GM18526 (cell line): ENCODE results near the gene MAP2.

Source experiments
- POLR2A ChIP-seq: IDR thresholded peaks from 3 replicates; pipeline ENCODE4 v1.6.1; 2011; ENCODE audit not compliant: insufficient read length; ENCODE audit errors: extremely low read depth

MAP2 gene

DNA sequence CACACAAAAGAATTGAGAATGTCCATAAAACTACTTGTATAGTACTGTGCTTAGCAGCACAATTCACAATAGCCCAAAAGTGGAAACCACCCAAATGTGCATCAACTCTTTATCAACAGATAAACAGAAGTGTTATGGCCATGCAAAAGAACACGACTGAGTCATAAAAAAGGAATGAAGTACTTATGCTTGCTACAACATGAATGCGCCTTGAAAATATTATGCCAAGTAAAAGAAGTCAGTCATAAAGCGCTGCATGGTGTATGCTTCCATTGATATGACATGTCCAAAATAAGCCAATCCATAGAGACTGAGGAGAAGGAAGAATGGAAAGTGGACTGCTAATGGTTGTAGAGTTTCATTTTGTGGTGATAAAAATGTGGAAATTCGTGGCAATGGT is 12.1 kb upstream of the MAP2 start:
- no peak for TF ChIP-seq POLR2A

DNA sequence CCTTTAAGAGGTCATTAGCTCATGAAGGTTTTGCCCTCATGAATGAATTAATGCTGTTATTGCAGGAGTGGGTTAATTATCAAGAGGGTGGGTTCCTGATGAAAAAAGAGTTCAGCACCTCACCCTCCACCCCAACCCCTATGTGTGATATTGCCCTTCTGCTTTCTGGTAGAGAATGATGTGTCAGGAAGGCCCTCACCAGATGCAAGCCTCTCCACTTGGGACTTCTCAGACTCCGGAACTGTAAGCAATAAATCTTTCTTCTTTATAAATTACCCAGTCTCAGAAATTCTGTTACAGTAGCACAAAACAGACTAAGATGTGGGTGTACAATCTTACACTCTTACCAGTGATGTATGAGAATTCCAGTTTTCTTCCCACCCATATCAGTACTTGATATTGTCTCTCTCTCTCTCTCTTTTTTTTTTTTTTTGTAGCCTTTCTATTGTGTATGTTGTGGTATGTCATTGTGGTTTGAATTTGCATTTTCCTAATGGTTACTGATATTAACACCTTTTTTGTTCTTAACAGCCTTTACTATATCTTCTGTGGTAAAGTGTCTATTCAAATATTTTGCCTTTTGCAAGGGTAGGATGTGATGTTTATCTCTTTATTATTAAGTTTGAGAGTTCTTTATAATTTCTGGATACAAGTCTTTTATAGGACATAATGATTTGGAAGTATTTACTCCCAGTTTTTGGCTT is 10.4 kb upstream of the MAP2 start:
- TF ChIP-seq POLR2A, result no peak

DNA sequence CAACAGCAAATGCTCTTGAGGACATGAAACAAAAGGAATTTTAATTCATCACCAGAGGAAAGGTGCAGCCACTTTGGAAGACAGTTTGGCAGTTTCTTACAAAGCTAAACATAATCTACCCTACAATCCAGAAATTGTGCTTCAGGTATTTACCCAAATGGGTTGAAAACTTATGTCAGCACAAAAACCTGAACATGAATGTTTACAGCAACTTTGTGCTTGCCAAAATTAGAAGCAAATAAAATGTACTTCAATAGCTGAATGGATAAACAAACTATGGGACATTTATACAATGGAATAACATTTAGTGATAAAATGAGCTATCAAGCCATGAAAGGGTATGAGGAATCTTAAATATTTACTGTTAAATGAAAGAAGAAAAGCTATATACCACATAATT is 6.9 kb upstream of the MAP2 start:
- no peak for TF ChIP-seq POLR2A

DNA sequence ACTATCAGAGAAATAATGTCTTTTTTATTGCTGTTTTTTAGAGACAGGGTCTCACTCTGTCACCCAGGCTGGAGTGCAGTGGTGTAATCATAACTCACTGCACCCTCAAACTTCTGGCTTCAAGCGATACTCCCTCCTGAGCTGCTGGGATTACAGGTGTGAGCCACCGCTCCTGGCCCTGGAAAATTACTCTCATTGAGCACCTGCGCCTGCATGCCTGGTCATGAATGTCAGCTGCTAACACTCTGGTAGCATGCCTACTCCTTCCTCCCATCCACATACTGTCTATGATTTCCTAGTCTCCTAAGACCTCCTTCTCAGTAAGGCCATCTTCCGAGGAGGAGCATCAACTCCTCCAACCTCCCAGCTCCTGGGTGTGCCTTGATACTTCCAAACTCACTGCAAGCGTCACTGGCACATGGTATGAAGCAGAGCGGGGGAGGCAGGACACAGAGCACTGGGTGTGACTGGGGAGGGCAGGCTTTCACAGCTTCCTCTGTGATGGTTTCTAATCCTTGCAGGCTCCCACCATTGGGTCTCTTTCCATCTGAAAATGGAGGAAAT is 1.6 kb upstream of the MAP2 start:
- no peak for TF ChIP-seq POLR2A

DNA sequence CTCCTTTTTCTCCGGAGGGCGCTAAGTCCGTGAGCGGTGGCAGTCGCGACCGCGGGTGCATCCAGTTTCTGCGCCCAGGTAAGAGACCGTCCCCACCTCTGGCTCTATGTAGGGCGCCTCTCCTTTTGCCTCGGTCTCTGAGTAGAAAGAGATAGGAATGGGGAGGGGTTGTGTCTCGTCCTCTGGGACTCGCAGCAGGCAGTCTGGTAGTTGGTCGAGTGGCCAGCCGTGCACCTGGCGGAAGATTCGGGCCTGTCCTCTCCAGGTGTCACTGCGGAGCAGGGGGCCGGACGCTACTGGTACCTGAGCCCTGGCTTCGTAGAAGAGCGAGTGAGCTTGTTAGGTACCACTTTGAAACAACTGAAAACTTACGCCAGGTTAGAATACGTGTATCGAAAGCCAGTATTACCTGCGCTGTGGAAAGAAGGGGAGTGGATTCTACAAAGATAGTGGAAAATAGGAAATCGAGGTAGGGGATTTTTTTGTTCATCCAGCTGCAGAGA is 403 bp downstream of the MAP2 start:
- TF ChIP-seq POLR2A, result no peak

DNA sequence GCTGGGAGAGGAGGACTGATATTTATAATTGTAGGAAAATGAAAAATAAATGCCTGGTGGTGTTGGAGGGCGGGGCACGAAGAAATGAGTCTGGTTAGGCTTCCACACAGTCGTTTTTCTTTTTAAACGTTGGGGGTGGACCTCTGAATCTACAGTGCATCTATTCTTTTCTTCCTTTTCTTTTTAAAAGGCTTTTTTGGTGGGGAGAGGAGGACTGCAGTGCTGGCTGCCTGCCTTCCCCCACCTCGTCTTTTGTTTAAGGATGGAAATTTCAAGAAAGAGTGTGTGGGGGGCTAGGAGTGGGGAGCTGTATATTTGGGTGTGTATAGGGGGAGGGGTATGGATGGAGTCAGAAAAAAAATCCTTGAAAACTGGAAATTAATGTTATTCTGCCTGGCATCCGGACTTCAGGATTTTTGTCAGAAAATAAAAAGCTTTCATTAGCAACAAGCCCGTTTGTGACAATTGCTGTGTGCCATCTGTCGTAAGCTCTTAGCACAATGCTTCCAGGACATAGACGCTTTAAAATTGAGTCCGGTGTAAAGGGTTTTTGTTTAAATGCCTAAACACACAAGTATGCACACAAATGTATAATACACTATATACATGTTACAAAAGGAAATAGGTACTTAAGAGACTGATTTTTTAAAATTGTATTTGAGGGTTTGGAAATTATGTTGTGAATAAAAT is 1.1 kb downstream of the MAP2 start:
- TF ChIP-seq POLR2A, result no peak

DNA sequence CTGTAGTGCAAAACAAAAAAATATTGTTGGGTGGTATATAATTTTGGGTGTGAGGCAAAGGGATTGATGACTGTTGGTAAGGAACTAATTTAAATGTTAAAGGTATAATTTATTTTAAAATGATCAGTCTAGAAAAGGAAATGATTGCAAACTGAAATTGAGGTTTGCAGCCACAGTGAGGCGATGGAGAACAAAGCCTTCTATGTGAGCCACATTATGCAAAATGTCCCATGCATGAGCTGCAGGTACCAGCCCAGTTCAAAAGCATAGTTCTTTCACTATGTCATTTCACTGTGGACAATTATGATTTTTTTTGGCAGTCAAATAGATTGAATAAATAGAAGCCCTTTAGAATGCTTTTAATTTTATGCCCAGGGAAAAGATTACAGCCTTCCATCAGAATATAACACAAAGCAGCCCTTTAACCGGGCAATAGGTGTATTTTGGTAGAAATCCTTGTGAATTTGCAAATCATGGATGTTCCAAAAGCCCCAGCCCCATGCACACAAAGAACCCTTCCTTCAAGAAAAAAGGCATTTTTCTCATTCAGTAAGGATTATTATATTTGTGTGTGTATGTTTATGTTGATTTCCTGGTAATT is 1.7 kb downstream of the MAP2 start:
- TF ChIP-seq POLR2A, result no peak

DNA sequence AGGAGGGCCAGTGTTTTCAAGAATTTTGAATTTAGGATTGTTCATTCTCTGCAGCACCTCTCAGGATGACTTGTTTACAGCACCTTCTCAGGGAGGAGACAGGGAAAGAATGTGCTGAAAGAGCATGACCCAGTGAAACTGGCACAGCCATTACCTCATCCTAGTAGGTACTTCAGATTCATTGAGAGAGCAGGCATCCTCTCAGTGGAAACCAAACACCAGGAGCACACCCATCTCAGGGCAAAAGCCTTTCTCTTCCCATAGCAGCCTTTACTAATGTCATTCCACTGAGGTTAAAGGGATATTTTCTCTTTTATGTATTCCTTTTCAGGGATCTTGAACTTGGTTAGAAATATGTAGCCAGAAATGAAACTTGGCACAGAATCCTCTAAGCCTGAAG is 2.6 kb downstream of the MAP2 start:
- TF ChIP-seq POLR2A, result no peak

DNA sequence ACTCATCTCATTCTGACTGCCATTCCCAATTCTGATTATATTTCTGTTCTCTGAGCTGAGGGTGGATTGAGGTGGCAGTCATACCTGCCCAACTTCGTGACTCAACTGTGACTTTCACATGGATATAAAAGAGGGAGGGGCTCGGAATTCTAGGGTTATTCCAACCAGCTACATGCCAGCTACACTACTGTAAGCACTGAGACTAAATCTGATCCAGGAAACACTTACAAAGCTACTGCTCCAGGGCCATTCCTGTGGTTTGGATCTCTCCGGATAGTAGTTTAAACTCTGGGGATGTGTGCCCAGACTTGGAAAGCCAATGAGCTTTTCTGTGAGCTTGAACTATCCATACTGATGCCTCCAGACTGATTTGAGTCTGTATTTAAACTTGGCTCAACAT is 7.9 kb downstream of the MAP2 start:
- no peak for TF ChIP-seq POLR2A

DNA sequence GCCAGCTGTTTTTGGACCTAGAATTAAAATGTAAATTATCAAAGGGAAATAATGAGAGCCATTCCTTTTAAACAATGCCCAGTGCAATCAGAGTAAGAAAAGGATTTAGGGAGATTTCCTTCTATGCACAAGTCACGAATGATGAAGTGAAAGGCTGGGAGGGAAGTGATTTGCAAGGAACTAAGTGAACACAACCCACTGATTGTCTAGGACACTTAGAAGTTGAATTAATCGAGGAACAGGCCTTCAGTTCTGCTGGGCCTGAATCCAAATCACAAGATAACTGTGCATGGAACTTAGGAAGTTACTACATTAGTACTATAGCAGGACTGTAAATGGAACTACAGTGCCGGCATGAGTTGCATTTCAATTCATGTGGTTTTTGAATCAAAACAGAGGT is 17.7 kb downstream of the MAP2 start:
- no peak for TF ChIP-seq POLR2A

DNA sequence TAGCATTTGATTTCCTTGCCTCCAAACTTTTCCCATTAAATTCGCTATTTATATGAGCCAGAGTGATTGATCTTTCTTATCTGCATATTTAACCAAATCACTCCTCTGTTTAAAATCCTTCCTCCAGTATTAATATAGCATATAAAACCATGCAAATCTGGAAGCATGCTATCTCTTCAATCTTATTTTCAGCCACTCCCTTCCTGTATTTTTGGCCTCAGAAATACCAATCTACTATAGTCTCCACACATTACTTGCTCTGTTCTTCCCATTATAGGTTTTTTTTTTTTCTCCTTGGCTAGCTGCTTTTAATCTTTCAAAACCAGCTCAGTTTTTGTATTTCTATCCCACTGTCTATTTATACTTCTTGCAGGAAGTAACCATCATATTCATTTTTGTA is 19.1 kb downstream of the MAP2 start:
- no peak for TF ChIP-seq POLR2A

DNA sequence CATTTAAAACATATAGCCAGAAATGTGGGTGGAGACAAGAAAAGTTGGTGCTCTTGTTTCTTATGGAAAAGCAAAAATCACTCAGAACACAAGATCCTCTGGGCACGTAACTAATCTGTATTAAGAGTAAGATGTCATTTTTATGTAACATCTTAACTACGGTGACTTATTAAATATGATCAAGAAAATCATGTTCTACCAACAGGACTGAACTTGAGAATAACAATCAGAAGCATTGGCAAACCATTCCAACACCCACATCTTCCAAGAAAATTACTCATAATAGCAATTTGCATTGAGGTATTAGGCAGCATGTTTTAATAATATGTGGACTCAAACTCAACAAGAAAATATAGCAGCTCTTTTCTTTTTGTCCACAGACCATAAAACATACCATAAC is 21.6 kb downstream of the MAP2 start:
- TF ChIP-seq POLR2A, result no peak

DNA sequence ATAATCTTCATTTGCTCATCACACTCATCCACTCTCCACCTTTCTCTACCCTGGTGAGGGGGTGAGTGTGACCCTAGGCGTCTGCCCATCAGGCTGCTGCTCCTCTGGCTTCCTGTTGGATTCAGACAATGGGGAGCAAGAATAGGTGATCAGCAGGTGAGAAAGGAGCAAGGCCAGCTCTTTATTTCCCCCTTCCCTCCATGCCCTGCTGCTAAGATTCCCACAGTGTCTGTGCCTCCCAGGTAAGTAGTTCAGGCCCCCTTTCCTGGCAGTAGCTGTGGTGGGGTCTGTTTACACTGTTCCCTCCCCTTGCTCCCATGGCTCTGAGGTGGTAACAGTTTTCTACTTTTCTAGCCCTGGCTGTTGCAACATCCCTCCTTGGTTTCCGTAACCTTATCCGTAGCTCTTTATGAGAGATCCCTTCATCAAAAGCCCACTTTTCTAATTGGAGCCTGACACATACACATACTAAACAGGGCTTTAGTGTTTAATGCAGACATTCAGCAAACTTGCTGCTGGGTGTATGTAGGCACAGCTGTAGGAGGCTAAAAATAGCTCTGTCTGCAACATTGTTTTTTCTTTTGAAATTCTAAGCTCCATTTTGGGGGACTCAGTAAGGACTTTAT is 27.5 kb downstream of the MAP2 start:
- no peak for TF ChIP-seq POLR2A

DNA sequence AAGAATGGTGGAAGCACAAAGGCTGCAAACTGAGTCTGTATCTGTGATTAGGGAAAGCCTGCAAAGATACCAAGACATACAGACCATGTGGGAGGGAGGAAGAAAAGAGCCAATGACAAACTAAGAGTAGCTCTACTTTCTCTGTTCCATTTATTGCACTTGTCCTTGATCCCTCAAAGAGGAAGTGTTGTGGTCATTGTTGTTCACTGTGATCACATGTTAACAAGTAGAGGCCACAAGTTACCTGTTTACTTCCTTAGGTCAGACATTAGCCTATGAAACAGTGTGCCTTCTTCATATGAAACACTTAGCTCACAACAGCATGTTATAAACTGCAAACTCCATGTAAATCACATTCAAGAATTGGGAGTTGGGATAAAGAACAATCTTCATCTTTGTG is 32.6 kb downstream of the MAP2 start:
- TF ChIP-seq POLR2A, result no peak

DNA sequence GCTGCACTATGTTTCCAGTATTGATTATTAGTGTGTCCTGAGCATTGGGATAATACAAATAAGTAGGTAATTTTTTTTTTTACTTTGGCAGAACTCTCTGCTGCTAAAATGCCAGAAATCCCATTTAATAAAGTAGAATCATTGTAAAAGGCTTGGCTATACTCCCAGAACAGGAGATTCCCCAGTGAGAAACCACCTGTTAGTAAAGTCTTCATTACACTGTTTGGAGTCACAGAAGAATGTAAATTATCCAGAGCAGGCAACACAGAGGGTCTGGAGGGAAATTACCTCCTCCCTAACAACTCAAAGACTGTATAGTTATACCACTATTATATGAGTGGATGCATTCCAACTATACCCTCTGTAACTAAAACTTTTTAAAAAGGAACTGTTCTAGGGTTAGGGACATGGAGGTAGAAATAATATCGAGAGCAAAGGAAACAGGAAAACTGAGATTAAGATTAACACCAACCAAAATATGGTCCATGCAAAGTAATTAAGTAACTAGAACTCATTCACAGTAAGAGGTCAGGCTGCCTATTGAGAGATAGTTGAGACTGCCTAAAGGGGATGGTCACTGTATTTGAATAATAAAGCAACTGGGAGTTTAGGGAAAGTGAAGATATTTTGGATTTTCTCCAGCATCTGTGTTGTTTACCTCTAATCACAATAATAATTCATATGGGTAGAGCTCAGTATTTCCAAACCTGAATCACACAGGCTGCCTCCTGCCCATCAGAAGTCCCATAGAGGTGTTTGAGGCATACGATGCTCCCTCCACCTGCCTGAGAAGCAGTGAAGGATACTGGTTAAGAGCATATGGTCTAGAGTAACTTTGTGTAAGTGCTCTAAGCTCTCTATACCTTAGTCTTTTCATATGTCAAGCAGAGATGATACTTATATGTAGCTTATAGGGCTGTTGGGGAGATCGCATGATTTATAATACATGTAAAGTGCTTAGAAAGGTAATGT is 34.4 kb downstream of the MAP2 start:
- no peak for TF ChIP-seq POLR2A

DNA sequence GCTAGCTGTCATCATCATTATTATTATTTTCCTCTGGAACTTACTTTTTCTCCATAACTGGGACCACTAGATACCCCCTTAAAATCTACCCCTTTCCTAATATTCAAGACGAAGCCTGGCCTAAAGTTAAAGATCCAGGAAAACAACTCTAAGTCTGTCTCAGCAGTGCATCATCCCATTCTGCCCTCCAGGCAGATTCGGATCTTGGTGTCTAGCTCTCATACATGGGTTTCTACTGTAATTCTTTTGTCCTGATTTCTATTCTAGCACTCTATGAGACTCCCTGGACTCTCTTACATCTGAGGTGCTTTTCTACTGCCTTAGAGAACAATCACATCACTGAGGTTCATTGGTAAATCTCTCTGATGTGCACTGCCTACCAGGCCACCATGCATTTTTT is 35.5 kb downstream of the MAP2 start:
- no peak for TF ChIP-seq POLR2A
